ENCODE measurements around the gene ATP2B3. TPM values are rescaled to one million over a fixed set of nuclear protein-coding genes. Genes with fewer than 3 reads are reported as not detected.

Gene ATP2B3
- total and polyA plus RNA-seq, 2 donors (not counting 3 experiments of a cell fraction or from before 2014, with no cell fraction given): 0.01 to 0.07 TPM

GRCh38 chrX:153592966-153593688 is 75.7 kb downstream of the ATP2B3 start:
- no peaks in the 10 kb centered on the region for H3K9me3 ChIP-seq (replicated peaks; ENCODE audit: control insufficient read depth, insufficient read depth, low read length)
- TF ChIP-seq POLR2AphosphoS5 (IDR thresholded peaks at IDR 0.05; ENCODE audit: insufficient read depth, low read depth, low read length): no peak
- TF ChIP-seq MAX (IDR thresholded peaks at IDR 0.05; ENCODE audit: insufficient read depth, insufficient read length): no peak
- no peak for TF ChIP-seq GATA2 (IDR thresholded peaks at IDR 0.05; ENCODE audit: insufficient read depth, insufficient read length, low read depth, low read length)
- no peak for TF ChIP-seq CTCF (IDR thresholded peaks at IDR 0.05; ENCODE audit: extremely low read depth in 1 of 2, insufficient read depth in 1 of 2, low read depth in 1 of 2, low read length in 2 of 2)
- no peak for TF ChIP-seq POLR2A (IDR thresholded peaks at IDR 0.05; ENCODE audit: low read depth, low read length)
- TF ChIP-seq EZH2 (IDR thresholded peaks at IDR 0.05; ENCODE audit: borderline replicate concordance, low read depth, low read length, severe bottlenecking): no peak
- TF ChIP-seq MYC (IDR thresholded peaks at IDR 0.05; ENCODE audit: low read depth, low read length): no peak
- no peak for TF ChIP-seq FOS (IDR thresholded peaks at IDR 0.05; ENCODE audit: borderline replicate concordance, insufficient read depth, low read length)
- no peak for TF ChIP-seq JUN (IDR thresholded peaks at IDR 0.05; ENCODE audit: borderline replicate concordance, insufficient read depth, insufficient read length, low read depth)
- H2AFZ ChIP-seq (ENCODE audit: low read depth, low read length): no peak overlapping the region
- H4K20me1 ChIP-seq (replicated peaks; ENCODE audit: control insufficient read depth, extremely low read depth, insufficient read depth, low read length): no peaks in the 10 kb centered on the region
- FAIRE-seq: no peak
- dilution Hi-C loops (cut with MboI; ENCODE audit: extremely low pct_ligation_motif_present, low sequenced_read_pairs): no loop called here
- intact Hi-C loops (cut with micrococcal nuclease): no loop called here
- CTCF ChIA-PET: no interaction called here
- H3K4me1 ChIP-seq (ENCODE audit: control insufficient read depth, extremely low read depth, insufficient read depth, low read length): no peaks in the 10 kb centered on the region
- peaks cover 3 to 14% of the 10 kb centered on the region in 2 experiments for H3K36me3 ChIP-seq (ENCODE audit: control insufficient read depth in 2 of 2, extremely low read depth in 1 of 2, insufficient read depth in 2 of 2, low read length in 2 of 2)
- no peak for DNase-seq (ENCODE audit: low read depth, low spot score)
- POLR2A ChIA-PET: interaction anchor here (0.5 kb wide), 1 partner anchor 91 kb away, joined by 3 read pairs; no protein-coding TSS in a partner anchor
- H3K9ac ChIP-seq (replicated peaks; ENCODE audit: extremely low read depth, insufficient read depth, low read length): no peak overlapping the region
- BruUV-seq (replicated peaks): no TSS peak
- no peaks in the 10 kb centered on the region for H3K9me1 ChIP-seq (replicated peaks; ENCODE audit: control insufficient read depth, extremely low read depth, insufficient read depth, low read length)
- H3K79me2 ChIP-seq (ENCODE audit: control insufficient read depth, insufficient read depth, low read length): peaks cover 8% of the 10 kb centered on the region
- no peak overlapping the region for H3K27ac ChIP-seq (ENCODE audit: insufficient read depth, low read depth, low read length)
- H3K4me2 ChIP-seq (ENCODE audit: insufficient read depth, low read length): no peak overlapping the region
- no peaks in the 10 kb centered on the region for H3K27me3 ChIP-seq (ENCODE audit: control insufficient read depth in 2 of 2, insufficient read depth in 2 of 2, low read length in 2 of 2)
- no peak overlapping the region for H3K4me3 ChIP-seq (replicated peaks in 1 of 3; ENCODE audit: insufficient read depth in 1 of 3, low read depth in 1 of 3, low read length in 3 of 3)
